ENCODE measurements around the gene VAPB.
A peak's percentile ranks its signal among the peaks of the same experiment; 100 is the strongest.

VAPB gene

GRCh38 chr20:58436868-58437645 lies 48.0 kb downstream of the VAPB start:
- no peak for DNase-seq (ENCODE audit: low read depth)

- no peak for DNase-seq (ENCODE audit: low read depth)
Measured at GRCh38 chr20:58438970-58439808, 50.2 kb downstream of the VAPB start.

- DNase-seq (ENCODE audit: low read depth), result peak; percentile 9
Measured at GRCh38 chr20:58440021-58440767, 51.2 kb downstream of the VAPB start.

GRCh38 chr20:58441723-58442122 lies 52.7 kb downstream of the VAPB start:
- DNase-seq (ENCODE audit: low read depth), result no peak

- no peak for DNase-seq (ENCODE audit: low read depth)
Measured at GRCh38 chr20:58444746-58445255, 55.8 kb downstream of the VAPB start.

- no peak for DNase-seq (ENCODE audit: low read depth)
Measured at GRCh38 chr20:58446264-58446959, 57.4 kb downstream of the VAPB start.

GRCh38 chr20:58446960-58447265 lies 57.9 kb downstream of the VAPB start:
- no peak for DNase-seq (ENCODE audit: low read depth)

GRCh38 chr20:58447511-58448391 lies 58.7 kb downstream of the VAPB start:
- peak; percentile 65 for DNase-seq (ENCODE audit: low read depth)

GRCh38 chr20:58448958-58449357 lies 59.9 kb downstream of the VAPB start:
- no peak for DNase-seq (ENCODE audit: low read depth)

GRCh38 chr20:58449681-58450221 lies 60.7 kb downstream of the VAPB start:
- DNase-seq (ENCODE audit: low read depth), result no peak

- no peak for DNase-seq (ENCODE audit: low read depth)
Measured at GRCh38 chr20:58450254-58450653, 61.2 kb downstream of the VAPB start.

- no peak for DNase-seq (ENCODE audit: low read depth)
Measured at GRCh38 chr20:58452667-58453255, 63.7 kb downstream of the VAPB start.

GRCh38 chr20:58453391-58453790 lies 64.4 kb downstream of the VAPB start:
- no peak for DNase-seq (ENCODE audit: low read depth)

- DNase-seq (ENCODE audit: low read depth), result no peak
Measured at GRCh38 chr20:58454460-58454859, 65.4 kb downstream of the VAPB start.

- peak; percentile 86 for DNase-seq (ENCODE audit: low read depth)
Measured at GRCh38 chr20:58457083-58457695, 68.2 kb downstream of the VAPB start.

GRCh38 chr20:58458342-58459057 lies 69.5 kb downstream of the VAPB start:
- DNase-seq (ENCODE audit: low read depth), result peak; percentile 75

GRCh38 chr20:58459058-58459750 lies 70.2 kb downstream of the VAPB start:
- DNase-seq (ENCODE audit: low read depth), result no peak

- DNase-seq (ENCODE audit: low read depth), result no peak
Measured at GRCh38 chr20:58461104-58461503, 72.1 kb downstream of the VAPB start.
